Neural progenitor cell (in vitro differentiated cells): ENCODE data around the gene KRT80. TPM values are rescaled to one million over a fixed set of nuclear protein-coding genes. Genes with fewer than 3 reads are reported as not detected.

Experiments used
- DNase-seq: peaks from one replicate; pipeline ENCODE4 v3.0.0-alpha.2; 2016; ENCODE audit warnings: low spot score
- H2AFZ ChIP-seq: fragments of 200-600 bp; sonication (generic); replicated peaks from 2 replicates; pipeline ENCODE4 v1.6.1; 2016; ENCODE audit warnings: antibody characterized with exemption
- H3F3A ChIP-seq: fragments of 200-600 bp; sonication (generic); 2 replicates; pipeline ENCODE4 v1.6.1; 2016; ENCODE audit warnings: antibody characterized with exemption, low read depth
- H3K27ac ChIP-seq: fragments of 200-600 bp; sonication (generic); 2 replicates; pipeline ENCODE4 v1.5.1; 2016; ENCODE audit warnings: mild to moderate bottlenecking
- H3K27me3 ChIP-seq: fragments of 200-600 bp; sonication (generic); 2 replicates; pipeline ENCODE4 v1.6.1; 2016; ENCODE audit warnings: mild to moderate bottlenecking, moderate library complexity
- H3K36me3 ChIP-seq: fragments of 200-600 bp; sonication (generic); 2 replicates; pipeline ENCODE4 v1.5.1; 2016
- H3K4me1 ChIP-seq: fragments of 200-600 bp; sonication (generic); 2 replicates; pipeline ENCODE4 v1.6.1; 2016; ENCODE audit warnings: mixed run types
- H3K4me2 ChIP-seq: fragments of 200-600 bp; sonication (generic); 2 replicates; pipeline ENCODE4 v1.6.1; 2016
- H3K4me3 ChIP-seq: fragments of 200-600 bp; sonication (generic); 2 replicates; pipeline ENCODE4 v1.5.1; 2016
- H3K79me2 ChIP-seq: fragments of 200-600 bp; sonication (generic); 2 replicates; pipeline ENCODE4 v1.6.1; 2016; ENCODE audit warnings: low read depth
- H3K9ac ChIP-seq: fragments of 200-600 bp; sonication (generic); 2 replicates; pipeline ENCODE4 v1.6.1; 2016
- H3K9me3 ChIP-seq: fragments of 200-600 bp; sonication (generic); 2 replicates; pipeline ENCODE4 v1.5.1; 2016; ENCODE audit warnings: low read depth
- H4K20me1 ChIP-seq: fragments of 200-600 bp; sonication (generic); 2 replicates; pipeline ENCODE4 v1.6.1; 2016; ENCODE audit warnings: low read depth
- H3K27ac Mint-ChIP-seq: 3 replicates; pipeline ENCODE4 v1.8.0; 2021; ENCODE audit warnings: mixed read lengths
- H3K27me3 Mint-ChIP-seq: 2 replicates; pipeline ENCODE4 v1.8.0; 2022; ENCODE audit warnings: low read depth, mild to moderate bottlenecking, inconsistent platforms, moderate library complexity, mixed read lengths; ENCODE audit not compliant: insufficient read depth
- H3K36me3 Mint-ChIP-seq: 3 replicates; pipeline ENCODE4 v1.8.0; 2021; ENCODE audit warnings: mixed read lengths
- H3K4me1 Mint-ChIP-seq: 3 replicates; pipeline ENCODE4 v1.8.0; 2021; ENCODE audit warnings: mixed read lengths
- H3K4me3 Mint-ChIP-seq: 3 replicates; pipeline ENCODE4 v1.8.0; 2021; ENCODE audit warnings: mild to moderate bottlenecking, moderate library complexity, mixed read lengths
- H3K9me3 Mint-ChIP-seq: 3 replicates; pipeline ENCODE4 v1.8.0; 2020; ENCODE audit warnings: mixed read lengths
- EZH2 ChIP-seq: fragments of 200-600 bp; sonication (generic); IDR thresholded peaks from 2 replicates; pipeline ENCODE4 v1.6.1; 2017; ENCODE audit warnings: antibody characterized with exemption, mild to moderate bottlenecking, moderate library complexity
- EZH2phosphoT487 ChIP-seq: fragments of 200-600 bp; sonication (generic); IDR thresholded peaks from 2 replicates; pipeline ENCODE4 v1.6.1; 2017; ENCODE audit warnings: antibody characterized with exemption
- total RNA-seq: library from RNA; depleted of rRNA; stranded (reverse); fragments of >200 nt; gene quantifications from 2 replicates; pipeline ENCODE4 v1.2.3, GENCODE V29; 2015; ENCODE audit warnings: low replicate concordance
- TF ChIP-seq, protein P1 (sequence below): fragments of 200-600 bp; sonication (generic); IDR thresholded peaks from 2 replicates; pipeline ENCODE4 v1.5.1; 2017; ENCODE audit warnings: antibody characterized with exemption, mild to moderate bottlenecking

Gene KRT80
- total RNA-seq, 1 donor from 2014 or later = not detected

DNA sequence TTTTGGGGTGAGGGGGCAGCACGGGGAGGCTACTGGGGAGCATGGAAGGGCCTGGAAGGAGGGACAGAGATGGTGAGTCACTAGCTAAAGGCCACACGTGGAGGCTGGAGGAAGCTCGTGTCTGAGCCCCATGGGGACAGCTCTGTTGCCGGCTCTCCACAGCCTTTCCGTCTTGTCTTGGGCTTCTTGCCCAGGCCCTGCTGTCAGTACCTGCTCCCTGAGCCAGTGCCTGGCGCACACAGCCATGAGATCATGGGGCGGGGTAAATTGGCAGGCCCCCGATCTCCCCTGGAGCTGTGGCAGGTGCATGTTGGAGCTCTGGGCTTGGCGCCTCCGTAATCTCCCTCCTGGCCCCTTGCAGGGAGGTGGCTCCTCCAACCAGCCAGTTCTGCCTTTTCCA is 16.1 kb upstream of the KRT80 start:
- H4K20me1 ChIP-seq = no peaks in the 10 kb centered on the region
- Mint-ChIP-seq H3K4me1 (peaks cover 14% of the 10 kb centered on the region), H3K36me3 (no peaks in the 10 kb centered on the region), H3K4me3 (no peak overlapping the region), H3K9me3 (no peaks in the 10 kb centered on the region), H3K27me3 (peaks cover 11% of the 10 kb centered on the region), H3K27ac (no peak overlapping the region)
- no peaks in the 10 kb centered on the region for H3K4me1 ChIP-seq
- no peaks in the 10 kb centered on the region for H3K27me3 ChIP-seq
- H3F3A ChIP-seq = no peaks in the 10 kb centered on the region
- no peak overlapping the region for H3K9ac ChIP-seq
- no peak for DNase-seq
- no peak for TF ChIP-seq EZH2
- TF ChIP-seq, protein P1, sequence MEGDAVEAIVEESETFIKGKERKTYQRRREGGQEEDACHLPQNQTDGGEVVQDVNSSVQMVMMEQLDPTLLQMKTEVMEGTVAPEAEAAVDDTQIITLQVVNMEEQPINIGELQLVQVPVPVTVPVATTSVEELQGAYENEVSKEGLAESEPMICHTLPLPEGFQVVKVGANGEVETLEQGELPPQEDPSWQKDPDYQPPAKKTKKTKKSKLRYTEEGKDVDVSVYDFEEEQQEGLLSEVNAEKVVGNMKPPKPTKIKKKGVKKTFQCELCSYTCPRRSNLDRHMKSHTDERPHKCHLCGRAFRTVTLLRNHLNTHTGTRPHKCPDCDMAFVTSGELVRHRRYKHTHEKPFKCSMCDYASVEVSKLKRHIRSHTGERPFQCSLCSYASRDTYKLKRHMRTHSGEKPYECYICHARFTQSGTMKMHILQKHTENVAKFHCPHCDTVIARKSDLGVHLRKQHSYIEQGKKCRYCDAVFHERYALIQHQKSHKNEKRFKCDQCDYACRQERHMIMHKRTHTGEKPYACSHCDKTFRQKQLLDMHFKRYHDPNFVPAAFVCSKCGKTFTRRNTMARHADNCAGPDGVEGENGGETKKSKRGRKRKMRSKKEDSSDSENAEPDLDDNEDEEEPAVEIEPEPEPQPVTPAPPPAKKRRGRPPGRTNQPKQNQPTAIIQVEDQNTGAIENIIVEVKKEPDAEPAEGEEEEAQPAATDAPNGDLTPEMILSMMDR = no peak
- TF ChIP-seq EZH2phosphoT487 = no peak
- no peak overlapping the region for H3K27ac ChIP-seq
- H3K9me3 ChIP-seq = no peaks in the 10 kb centered on the region
- no peak overlapping the region for H3K4me2 ChIP-seq
- H3K4me3 ChIP-seq = no peak overlapping the region
- H3K79me2 ChIP-seq = no peaks in the 10 kb centered on the region
- H2AFZ ChIP-seq = no peak overlapping the region
- H3K36me3 ChIP-seq = no peaks in the 10 kb centered on the region

DNA sequence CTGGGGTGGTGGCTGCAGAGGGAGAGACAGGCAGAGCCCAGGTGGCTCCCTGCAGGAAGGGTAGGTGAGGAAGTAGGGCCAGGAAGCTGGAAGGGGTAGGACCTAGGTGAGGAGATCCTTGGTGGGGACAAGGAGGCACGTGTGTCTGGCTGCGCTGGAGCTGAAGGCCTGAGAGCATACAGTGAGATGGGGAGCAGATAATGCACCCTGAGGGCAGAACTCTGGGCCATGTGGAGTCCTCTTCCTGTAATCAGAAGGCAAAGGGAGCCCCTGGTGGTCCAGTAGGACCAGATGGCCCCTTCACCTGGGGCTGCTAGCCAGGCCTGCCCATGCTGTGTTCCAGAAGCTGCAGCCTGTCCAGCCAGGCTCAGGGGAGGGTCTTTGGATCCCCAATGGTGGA is 15.3 kb upstream of the KRT80 start:
- H3K9me3 Mint-ChIP-seq = no peaks in the 10 kb centered on the region

DNA sequence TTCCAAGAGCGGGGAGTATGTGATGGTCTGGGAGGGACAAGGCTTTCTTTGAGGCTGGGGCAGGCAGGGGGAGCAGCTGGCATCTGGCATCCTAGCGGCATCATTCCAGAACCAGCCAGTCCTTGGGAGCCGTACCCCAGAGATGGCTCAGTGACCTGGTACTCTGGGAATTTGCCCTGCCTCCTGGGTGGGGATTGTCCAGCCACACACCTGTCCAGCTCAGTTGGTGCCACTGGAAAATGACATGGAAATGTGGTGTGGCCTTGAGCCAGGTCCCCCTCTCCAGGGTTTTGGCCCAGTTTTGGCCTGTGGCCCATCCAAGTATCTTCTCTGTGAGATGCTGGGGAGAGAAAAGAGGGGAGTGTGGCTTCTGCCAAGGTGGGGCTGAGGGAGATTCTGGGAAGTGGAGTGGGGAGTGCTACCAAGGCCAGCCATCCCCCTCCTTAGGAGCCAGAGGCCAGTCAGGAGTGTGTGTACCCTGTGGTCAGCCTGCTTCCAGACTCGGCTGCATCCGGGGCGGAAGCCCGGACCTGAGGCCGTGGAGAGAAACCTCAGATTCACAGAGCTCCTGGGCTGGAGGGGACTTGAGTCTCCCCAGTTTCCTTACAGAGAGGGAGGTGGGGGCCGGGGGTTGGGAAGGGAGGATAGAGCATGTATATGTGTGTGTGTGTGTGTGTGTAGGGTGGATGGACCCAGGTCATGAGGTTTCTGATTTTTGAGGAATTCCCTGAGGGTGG is 14.7 kb upstream of the KRT80 start:
- no peaks in the 10 kb centered on the region for H3K9me3 Mint-ChIP-seq
- no peaks in the 10 kb centered on the region for H3F3A ChIP-seq
- H3K4me1 Mint-ChIP-seq = peaks cover 25% of the 10 kb centered on the region
- H3K27me3 Mint-ChIP-seq = peaks cover 10% of the 10 kb centered on the region
- TF ChIP-seq, protein P1 = no peak
- TF ChIP-seq EZH2phosphoT487 (no peak), EZH2 (no peak)
- H3K27ac ChIP-seq = no peak overlapping the region
- no peaks in the 10 kb centered on the region for H3K79me2 ChIP-seq
- no peaks in the 10 kb centered on the region for H3K36me3 Mint-ChIP-seq
- no peaks in the 10 kb centered on the region for H3K9me3 ChIP-seq
- H3K4me2 ChIP-seq = no peak overlapping the region
- H3K36me3 ChIP-seq = no peaks in the 10 kb centered on the region
- H3K9ac ChIP-seq = no peak overlapping the region
- no peaks in the 10 kb centered on the region for H3K27me3 ChIP-seq
- H3K4me3 Mint-ChIP-seq = no peak overlapping the region
- no peaks in the 10 kb centered on the region for H4K20me1 ChIP-seq
- no peak overlapping the region for H3K4me3 ChIP-seq
- no peak overlapping the region for H2AFZ ChIP-seq
- H3K4me1 ChIP-seq = peaks cover 7% of the 10 kb centered on the region
- DNase-seq = no peak
- peak overlapping the region; percentile 65 for H3K27ac Mint-ChIP-seq

More for the DNA sequence above, 15.3 kb upstream of the KRT80 start:
- Histone ChIP-seq H4K20me1 (no peaks in the 10 kb centered on the region), H3K9me3 (no peaks in the 10 kb centered on the region), H3K9ac (no peak overlapping the region), H2AFZ (no peak overlapping the region), H3K4me2 (no peak overlapping the region), H3K27ac (no peak overlapping the region), H3K79me2 (no peaks in the 10 kb centered on the region), H3K4me3 (no peak overlapping the region), H3K27me3 (no peaks in the 10 kb centered on the region), H3K4me1 (peaks cover 5% of the 10 kb centered on the region), H3F3A (no peaks in the 10 kb centered on the region), H3K36me3 (no peaks in the 10 kb centered on the region)
- DNase-seq = no peak
- TF ChIP-seq, protein P1 = no peak
- TF ChIP-seq EZH2phosphoT487 = no peak
- TF ChIP-seq EZH2 = no peak
- peak overlapping the region; percentile 65 for H3K27ac Mint-ChIP-seq
- no peak overlapping the region for H3K4me3 Mint-ChIP-seq
- no peaks in the 10 kb centered on the region for H3K36me3 Mint-ChIP-seq
- H3K4me1 Mint-ChIP-seq = peaks cover 21% of the 10 kb centered on the region
- H3K27me3 Mint-ChIP-seq = peaks cover 11% of the 10 kb centered on the region
